SU-DHL-6 (cell line): ENCODE data around the gene HOXA6.

Experiments
- H2AFZ ChIP-seq: fragments of 200-600 bp; sonication (generic); 2 replicates; pipeline ENCODE4 v1.6.1; 2014; ENCODE audit warnings: low read depth, mild to moderate bottlenecking, moderate library complexity, mixed read lengths, antibody characterized with exemption, low read length; ENCODE audit not compliant: severe bottlenecking
- H3F3A ChIP-seq: fragments of 200-600 bp; shearing (Covaris generic); 2 replicates; pipeline ENCODE4 v1.6.0; 2016; ENCODE audit warnings: antibody characterized with exemption, mild to moderate bottlenecking; ENCODE audit not compliant: insufficient read depth
- H3K27ac ChIP-seq: fragments of 200-600 bp; sonication (generic); 2 replicates; pipeline ENCODE4 v1.5.1; 2016; ENCODE audit warnings: low read depth, mild to moderate bottlenecking, low read length, moderate library complexity, mixed read lengths
- H3K27me3 ChIP-seq: fragments of 200-600 bp; sonication (generic), shearing (Covaris generic); 2 replicates; pipeline ENCODE4 v1.6.0; 2014; ENCODE audit warnings: mild to moderate bottlenecking, low read length
- H3K36me3 ChIP-seq: fragments of 200-600 bp; sonication (generic); 2 replicates; pipeline ENCODE4 v1.6.1; 2014; ENCODE audit warnings: mild to moderate bottlenecking, low read length, mixed read lengths
- H3K4me2 ChIP-seq: fragments of 300-600, 200-600 bp; shearing (Covaris generic), sonication (generic); 2 replicates; pipeline ENCODE4 v1.6.0; 2014; ENCODE audit warnings: low read length, low read depth, mild to moderate bottlenecking; ENCODE audit not compliant: poor library complexity, severe bottlenecking
- H3K4me3 ChIP-seq: fragments of 200-600 bp; sonication (generic); 2 replicates; pipeline ENCODE4 v1.5.1; 2014; ENCODE audit warnings: antibody characterized with exemption, low read length, mild to moderate bottlenecking, mixed read lengths; ENCODE audit not compliant: insufficient read depth, poor library complexity, severe bottlenecking
- H3K79me2 ChIP-seq: fragments of 200-600 bp; sonication (generic); 2 replicates; pipeline ENCODE4 v1.6.1; 2014; ENCODE audit warnings: mild to moderate bottlenecking, low read length, moderate library complexity; ENCODE audit not compliant: insufficient read depth
- H3K9ac ChIP-seq: fragments of 200-600 bp; sonication (generic); 2 replicates; pipeline ENCODE4 v1.7.0; 2014; ENCODE audit warnings: mild to moderate bottlenecking, low read length
- H3K9me2 ChIP-seq: fragments of 200-600 bp; sonication (generic); replicated peaks from 2 replicates; pipeline ENCODE4 v1.6.1; 2014; ENCODE audit warnings: low read length; ENCODE audit not compliant: insufficient read depth
- H3K9me3 ChIP-seq: fragments of 200-600 bp; sonication (generic); 2 replicates; pipeline ENCODE4 v1.6.1; 2014; ENCODE audit warnings: low read length, mixed read lengths; ENCODE audit not compliant: insufficient read depth
- H4K20me1 ChIP-seq: fragments of 200-600 bp; sonication (generic); 2 replicates; pipeline ENCODE4 v1.6.1; 2014; ENCODE audit warnings: low read depth, mild to moderate bottlenecking, antibody characterized with exemption, low read length, moderate library complexity, mixed read lengths
- EZH2phosphoT487 ChIP-seq: fragments of 200-600 bp; sonication (generic), shearing (Covaris generic); conservative IDR thresholded peaks from 2 replicates; pipeline ENCODE4 v1.6.1; 2018; ENCODE audit warnings: mild to moderate bottlenecking, antibody characterized with exemption, low read length, moderate library complexity, mixed read lengths
- TF ChIP-seq, protein P1 (sequence below): fragments of 200-600 bp; sonication (generic); IDR thresholded peaks from one replicate; pipeline ENCODE4 v1.5.1; 2017; ENCODE audit warnings: antibody characterized with exemption, mild to moderate bottlenecking, low read length, moderate library complexity; ENCODE audit not compliant: insufficient read depth, poor library complexity, severe bottlenecking

HOXA6 gene

GRCh38 chr7:27184337-27185012, 36.9 kb upstream of the HOXA6 start:
- Histone ChIP-seq H3K27me3 (no peaks in the 10 kb centered on the region), H4K20me1 (no peaks in the 10 kb centered on the region)

GRCh38 chr7:27183682-27184336, 36.2 kb upstream of the HOXA6 start:
- Histone ChIP-seq H3F3A (no peaks in the 10 kb centered on the region), H3K4me3 (no peak overlapping the region), H3K4me2 (peak overlapping the region; percentile 28), H3K27me3 (no peaks in the 10 kb centered on the region), H3K9me2 (no peaks in the 10 kb centered on the region), H3K9ac (no peak overlapping the region), H3K36me3 (no peaks in the 10 kb centered on the region), H2AFZ (no peak overlapping the region), H4K20me1 (no peaks in the 10 kb centered on the region), H3K79me2 (no peaks in the 10 kb centered on the region), H3K27ac (no peak overlapping the region), H3K9me3 (no peaks in the 10 kb centered on the region)
- TF ChIP-seq, protein P1, sequence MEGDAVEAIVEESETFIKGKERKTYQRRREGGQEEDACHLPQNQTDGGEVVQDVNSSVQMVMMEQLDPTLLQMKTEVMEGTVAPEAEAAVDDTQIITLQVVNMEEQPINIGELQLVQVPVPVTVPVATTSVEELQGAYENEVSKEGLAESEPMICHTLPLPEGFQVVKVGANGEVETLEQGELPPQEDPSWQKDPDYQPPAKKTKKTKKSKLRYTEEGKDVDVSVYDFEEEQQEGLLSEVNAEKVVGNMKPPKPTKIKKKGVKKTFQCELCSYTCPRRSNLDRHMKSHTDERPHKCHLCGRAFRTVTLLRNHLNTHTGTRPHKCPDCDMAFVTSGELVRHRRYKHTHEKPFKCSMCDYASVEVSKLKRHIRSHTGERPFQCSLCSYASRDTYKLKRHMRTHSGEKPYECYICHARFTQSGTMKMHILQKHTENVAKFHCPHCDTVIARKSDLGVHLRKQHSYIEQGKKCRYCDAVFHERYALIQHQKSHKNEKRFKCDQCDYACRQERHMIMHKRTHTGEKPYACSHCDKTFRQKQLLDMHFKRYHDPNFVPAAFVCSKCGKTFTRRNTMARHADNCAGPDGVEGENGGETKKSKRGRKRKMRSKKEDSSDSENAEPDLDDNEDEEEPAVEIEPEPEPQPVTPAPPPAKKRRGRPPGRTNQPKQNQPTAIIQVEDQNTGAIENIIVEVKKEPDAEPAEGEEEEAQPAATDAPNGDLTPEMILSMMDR, result no peak
- no peak for TF ChIP-seq EZH2phosphoT487

More at GRCh38 chr7:27184337-27185012, 36.9 kb upstream of the HOXA6 start:
- no peak overlapping the region for H3K9ac ChIP-seq
- no peaks in the 10 kb centered on the region for H3K36me3 ChIP-seq
- H3K9me3 ChIP-seq, result no peaks in the 10 kb centered on the region
- no peaks in the 10 kb centered on the region for H3K79me2 ChIP-seq
- no peaks in the 10 kb centered on the region for H3K9me2 ChIP-seq
- no peaks in the 10 kb centered on the region for H3F3A ChIP-seq
- TF ChIP-seq, protein P1, result no peak
- H3K27ac ChIP-seq, result no peak overlapping the region
- H3K4me2 ChIP-seq, result peak overlapping the region; percentile 28
- no peak overlapping the region for H3K4me3 ChIP-seq
- no peak overlapping the region for H2AFZ ChIP-seq

GRCh38 chr7:27182861-27183681, 35.5 kb upstream of the HOXA6 start:
- no peak overlapping the region for H3K4me3 ChIP-seq
- H2AFZ ChIP-seq, result no peak overlapping the region
- no peaks in the 10 kb centered on the region for H3K36me3 ChIP-seq
- no peak overlapping the region for H3K4me2 ChIP-seq
- no peaks in the 10 kb centered on the region for H3K27me3 ChIP-seq
- no peaks in the 10 kb centered on the region for H3F3A ChIP-seq
- no peak overlapping the region for H3K27ac ChIP-seq
- H3K9ac ChIP-seq, result no peak overlapping the region
- no peaks in the 10 kb centered on the region for H3K9me2 ChIP-seq
- H3K79me2 ChIP-seq, result no peaks in the 10 kb centered on the region
- TF ChIP-seq EZH2phosphoT487, result no peak
- TF ChIP-seq, protein P1, result no peak
- no peaks in the 10 kb centered on the region for H3K9me3 ChIP-seq
- H4K20me1 ChIP-seq, result no peaks in the 10 kb centered on the region
